Adipocyte (in vitro differentiated cells): Measurements from ENCODE around the gene CXCR6.
A peak's percentile ranks its signal among the peaks of the same experiment; 100 is the strongest.

ENCODE experiments used
- DNase-seq: peaks from one replicate; pipeline ENCODE4 v3.0.0-alpha.2; 2015; ENCODE audit warnings: low read depth
- H3K27me3 ChIP-seq: replicated peaks from 2 replicates; pipeline ENCODE4 v1.7.0; 2013; ENCODE audit warnings: mild to moderate bottlenecking, low read length, moderate library complexity; ENCODE audit not compliant: control insufficient read depth, insufficient read depth
- H3K36me3 ChIP-seq: 2 replicates; pipeline ENCODE4 v1.7.0; 2013; ENCODE audit warnings: low read length, mild to moderate bottlenecking, moderate library complexity; ENCODE audit not compliant: control insufficient read depth, insufficient read depth, severe bottlenecking
- H3K4me1 ChIP-seq: 2 replicates; pipeline ENCODE4 v1.7.0; 2013; ENCODE audit warnings: mild to moderate bottlenecking, low read length, moderate library complexity; ENCODE audit not compliant: control insufficient read depth, insufficient read depth
- H3K4me3 ChIP-seq: 2 replicates; pipeline ENCODE4 v1.7.0; 2013; ENCODE audit warnings: mild to moderate bottlenecking, low read length, moderate library complexity
- H3K9ac ChIP-seq: 2 replicates; pipeline ENCODE4 v1.7.0; 2013; ENCODE audit warnings: mild to moderate bottlenecking, low read length, moderate library complexity
- H3K9me3 ChIP-seq: 2 replicates; pipeline ENCODE4 v1.7.0; 2013; ENCODE audit warnings: mild to moderate bottlenecking, low read length, moderate library complexity; ENCODE audit not compliant: control insufficient read depth

The CXCR6 gene

GRCh38 chr3:45984331-45985312 lies 41.4 kb downstream of the CXCR6 start:
- Histone ChIP-seq H3K9me3 (no peaks in the 10 kb centered on the region), H3K9ac (no peak overlapping the region), H3K4me1 (peaks cover 56% of the 10 kb centered on the region), H3K36me3 (peaks cover 40% of the 10 kb centered on the region), H3K27me3 (no peaks in the 10 kb centered on the region), H3K4me3 (no peak overlapping the region)
- peak; percentile 92 for DNase-seq

- DNase-seq, result no peak
- H3K9me3 ChIP-seq, result no peaks in the 10 kb centered on the region
- peaks cover 52% of the 10 kb centered on the region for H3K4me1 ChIP-seq
Observed at GRCh38 chr3:45985532-45986302, 42.5 kb downstream of the CXCR6 start.

GRCh38 chr3:45986303-45986982 lies 43.2 kb downstream of the CXCR6 start:
- H3K9me3 ChIP-seq, result no peaks in the 10 kb centered on the region
- no peaks in the 10 kb centered on the region for H3K27me3 ChIP-seq
- H3K4me1 ChIP-seq, result peaks cover 47% of the 10 kb centered on the region
- peak overlapping the region; percentile 24 for H3K9ac ChIP-seq
- DNase-seq, result peak; percentile 69
- no peak overlapping the region for H3K4me3 ChIP-seq
- peaks cover 27% of the 10 kb centered on the region for H3K36me3 ChIP-seq

More at GRCh38 chr3:45985532-45986302, 42.5 kb downstream of the CXCR6 start:
- no peaks in the 10 kb centered on the region for H3K27me3 ChIP-seq
- H3K36me3 ChIP-seq, result peaks cover 34% of the 10 kb centered on the region
- no peak overlapping the region for H3K9ac ChIP-seq
- H3K4me3 ChIP-seq, result no peak overlapping the region

GRCh38 chr3:45987368-45988291 lies 44.4 kb downstream of the CXCR6 start:
- Histone ChIP-seq H3K9ac (no peak overlapping the region), H3K27me3 (no peaks in the 10 kb centered on the region), H3K4me3 (no peak overlapping the region), H3K36me3 (peaks cover 16% of the 10 kb centered on the region), H3K9me3 (no peaks in the 10 kb centered on the region), H3K4me1 (peaks cover 53% of the 10 kb centered on the region)
- peak; percentile 41 for DNase-seq

- H3K9me3 ChIP-seq, result no peaks in the 10 kb centered on the region
- peak; percentile 44 for DNase-seq
- H3K4me1 ChIP-seq, result peaks cover 59% of the 10 kb centered on the region
- no peak overlapping the region for H3K4me3 ChIP-seq
- H3K36me3 ChIP-seq, result peaks cover 10% of the 10 kb centered on the region
- H3K27me3 ChIP-seq, result no peaks in the 10 kb centered on the region
- no peak overlapping the region for H3K9ac ChIP-seq
Observed at GRCh38 chr3:45988362-45988761, 45.1 kb downstream of the CXCR6 start.

GRCh38 chr3:45988804-45989203 lies 45.5 kb downstream of the CXCR6 start:
- no peak overlapping the region for H3K4me3 ChIP-seq
- peak; percentile 79 for DNase-seq
- no peaks in the 10 kb centered on the region for H3K9me3 ChIP-seq
- no peak overlapping the region for H3K9ac ChIP-seq
- H3K36me3 ChIP-seq, result peaks cover 6% of the 10 kb centered on the region
- H3K4me1 ChIP-seq, result peaks cover 59% of the 10 kb centered on the region
- H3K27me3 ChIP-seq, result no peaks in the 10 kb centered on the region

GRCh38 chr3:45990181-45990580 lies 46.9 kb downstream of the CXCR6 start:
- no peak for DNase-seq
- peaks cover 59% of the 10 kb centered on the region for H3K4me1 ChIP-seq
- H3K27me3 ChIP-seq, result no peaks in the 10 kb centered on the region
- no peaks in the 10 kb centered on the region for H3K36me3 ChIP-seq
- H3K9ac ChIP-seq, result no peak overlapping the region
- no peaks in the 10 kb centered on the region for H3K9me3 ChIP-seq
- no peak overlapping the region for H3K4me3 ChIP-seq

- H3K4me1 ChIP-seq, result peaks cover 51% of the 10 kb centered on the region
- no peak overlapping the region for H3K9ac ChIP-seq
- no peak for DNase-seq
- no peaks in the 10 kb centered on the region for H3K9me3 ChIP-seq
- H3K27me3 ChIP-seq, result no peaks in the 10 kb centered on the region
- no peaks in the 10 kb centered on the region for H3K36me3 ChIP-seq
- no peak overlapping the region for H3K4me3 ChIP-seq
Observed at GRCh38 chr3:45991341-45991740, 48.1 kb downstream of the CXCR6 start.

GRCh38 chr3:45992133-45992729 lies 49.0 kb downstream of the CXCR6 start:
- no peak overlapping the region for H3K9ac ChIP-seq

GRCh38 chr3:45992821-45993221 lies 49.6 kb downstream of the CXCR6 start:
- no peaks in the 10 kb centered on the region for H3K27me3 ChIP-seq
- no peaks in the 10 kb centered on the region for H3K36me3 ChIP-seq
- peak; percentile 73 for DNase-seq
- no peak overlapping the region for H3K4me3 ChIP-seq
- no peaks in the 10 kb centered on the region for H3K9me3 ChIP-seq
- peaks cover 37% of the 10 kb centered on the region for H3K4me1 ChIP-seq
- H3K9ac ChIP-seq, result no peak overlapping the region

More at GRCh38 chr3:45992133-45992729, 49.0 kb downstream of the CXCR6 start:
- Histone ChIP-seq H3K4me1 (peaks cover 43% of the 10 kb centered on the region), H3K27me3 (no peaks in the 10 kb centered on the region), H3K4me3 (peak overlapping the region; percentile 8), H3K36me3 (no peaks in the 10 kb centered on the region), H3K9me3 (no peaks in the 10 kb centered on the region)
- DNase-seq, result no peak
